MM.1S (cell line): ENCODE data around the gene CCT5.

Source experiments
- DNase-seq: peaks from one replicate; pipeline ENCODE4 v3.0.0-alpha.2; 2015
- H2AFZ ChIP-seq: fragments of 300-600 bp; sonication (generic); 2 replicates; pipeline ENCODE4 v1.6.0; 2016; ENCODE audit warnings: antibody characterized with exemption, low read length
- H3F3A ChIP-seq: fragments of 300-600 bp; sonication (generic); 2 replicates; pipeline ENCODE4 v1.6.1; 2016; ENCODE audit warnings: mild to moderate bottlenecking, antibody characterized with exemption, low read length, moderate library complexity, mixed read lengths; ENCODE audit not compliant: insufficient read depth
- H3K27ac ChIP-seq: fragments of 300-600 bp; sonication (generic); 2 replicates; pipeline ENCODE4 v1.5.1; 2016; ENCODE audit warnings: mild to moderate bottlenecking, low read length
- H3K27me3 ChIP-seq: fragments of 300-600 bp; sonication (generic); replicated peaks from 2 replicates; pipeline ENCODE4 v1.6.0; 2016; ENCODE audit warnings: low read length; ENCODE audit not compliant: insufficient read depth
- H3K36me3 ChIP-seq: fragments of 300-600 bp; sonication (generic); replicated peaks from 2 replicates; pipeline ENCODE4 v1.6.1; 2016; ENCODE audit warnings: mild to moderate bottlenecking, low read length, mixed read lengths; ENCODE audit not compliant: insufficient read depth
- H3K4me1 ChIP-seq: fragments of 300-600 bp; sonication (generic); 2 replicates; pipeline ENCODE4 v1.6.1; 2016; ENCODE audit warnings: low read length, mixed read lengths
- H3K4me2 ChIP-seq: fragments of 300-600 bp; sonication (generic); 2 replicates; pipeline ENCODE4 v1.6.0; 2016; ENCODE audit warnings: low read depth, low read length
- H3K4me3 ChIP-seq: fragments of 300-600 bp; sonication (generic); 2 replicates; pipeline ENCODE4 v1.5.1; 2016; ENCODE audit warnings: low read length, mixed read lengths
- H3K79me2 ChIP-seq: fragments of 300-600 bp; sonication (generic); 2 replicates; pipeline ENCODE4 v1.6.1; 2016; ENCODE audit warnings: mixed run types, low read length, mixed read lengths
- H3K9ac ChIP-seq: fragments of 300-600 bp; sonication (generic); 2 replicates; pipeline ENCODE4 v1.6.1; 2016; ENCODE audit warnings: low read length, mixed read lengths
- H3K9me2 ChIP-seq: fragments of 300-600 bp; sonication (generic); replicated peaks from 2 replicates; pipeline ENCODE4 v1.6.1; 2016; ENCODE audit warnings: mild to moderate bottlenecking, low read length, mixed read lengths; ENCODE audit not compliant: insufficient read depth
- H3K9me3 ChIP-seq: fragments of 300-600 bp; sonication (generic); replicated peaks from 2 replicates; pipeline ENCODE4 v1.6.1; 2016; ENCODE audit warnings: mild to moderate bottlenecking, low read length, mixed read lengths; ENCODE audit not compliant: insufficient read depth
- H4K20me1 ChIP-seq: fragments of 300-600 bp; sonication (generic); 2 replicates; pipeline ENCODE4 v1.6.1; 2016; ENCODE audit warnings: mild to moderate bottlenecking, low read length, moderate library complexity, mixed read lengths; ENCODE audit not compliant: insufficient read depth
- EZH2 ChIP-seq: fragments of 300-600 bp; sonication (generic); optimal IDR thresholded peaks from 2 replicates; pipeline ENCODE3; 2017; ENCODE audit warnings: low read depth, mild to moderate bottlenecking, antibody characterized with exemption, low read length, mixed read lengths
- EZH2phosphoT487 ChIP-seq: fragments of 300-600 bp; sonication (generic); IDR thresholded peaks from 2 replicates; pipeline ENCODE4 v1.6.1; 2018; ENCODE audit warnings: antibody characterized with exemption, low read length
- TF ChIP-seq, protein P1 (sequence below): fragments of 300-600 bp; sonication (generic); IDR thresholded peaks from 2 replicates; pipeline ENCODE4 v1.5.1; 2016; ENCODE audit warnings: antibody characterized with exemption, low read length, mixed read lengths

Gene CCT5

DNA sequence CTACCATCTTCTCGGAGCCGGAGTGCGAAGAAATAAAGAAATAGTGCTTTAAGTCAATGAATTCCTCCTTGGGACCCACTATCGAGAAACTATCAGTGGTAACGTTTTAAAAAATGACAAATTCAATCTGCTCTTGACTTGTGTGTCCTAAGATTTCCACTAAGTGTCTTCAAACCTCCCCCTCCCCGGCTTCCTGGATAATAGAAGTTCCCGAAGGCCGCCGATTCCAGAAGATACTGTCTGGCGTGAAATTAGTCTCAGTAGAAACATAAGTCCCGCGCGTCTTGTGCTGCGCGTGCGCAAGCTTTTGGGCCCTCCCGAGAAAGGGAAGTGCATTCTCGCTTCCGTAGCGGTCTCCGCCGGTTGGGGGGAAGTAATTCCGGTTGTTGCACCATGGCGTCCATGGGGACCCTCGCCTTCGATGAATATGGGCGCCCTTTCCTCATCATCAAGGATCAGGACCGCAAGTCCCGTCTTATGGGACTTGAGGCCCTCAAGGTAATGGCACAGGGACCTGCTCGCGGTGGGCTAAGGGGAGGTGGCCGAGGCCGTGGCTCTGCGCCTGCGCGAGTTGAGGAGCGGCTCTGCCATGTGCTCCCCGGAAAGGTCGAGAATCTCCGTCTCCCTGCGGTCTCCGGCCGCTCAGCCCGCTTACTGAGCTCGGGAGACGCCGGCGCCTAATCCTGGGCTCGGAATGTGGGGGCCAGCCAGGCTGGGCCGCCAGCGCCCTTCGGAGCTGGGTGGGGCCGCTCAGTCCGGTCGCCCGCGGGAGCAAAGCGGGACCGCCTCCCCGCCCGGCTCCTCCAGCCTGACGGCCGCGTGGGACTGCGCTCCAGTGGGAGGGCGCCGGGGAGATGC lies at the start of gene CCT5:
TSS of gene CCT5 (plus strand) at position 333 of the 858 bp plus-strand sequence. CDS start at position 394, 61 bp downstream.
- DNase-seq = peak; percentile 99
- Histone ChIP-seq H4K20me1 (peaks cover 25% of the 10 kb centered on the region), H3K9me2 (no peaks in the 10 kb centered on the region), H3K9ac (peak within 1 kb of the TSS; percentile 93), H3K27me3 (no peaks in the 10 kb centered on the region), H3K9me3 (no peaks in the 10 kb centered on the region), H3F3A (no peaks in the 10 kb centered on the region), H3K4me2 (peak within 1 kb of the TSS; percentile 90), H2AFZ (peak within 1 kb of the TSS; percentile 87), H3K36me3 (peaks cover 9% of the 10 kb centered on the region; the same call in 1 of the 2 replicates), H3K4me1 (peaks cover 13% of the 10 kb centered on the region), H3K4me3 (peak within 1 kb of the TSS; percentile 95), H3K79me2 (peaks cover 83% of the 10 kb centered on the region), H3K27ac (peak within 1 kb of the TSS; percentile 84)
- TF ChIP-seq EZH2 = no peak
- TF ChIP-seq, protein P1, sequence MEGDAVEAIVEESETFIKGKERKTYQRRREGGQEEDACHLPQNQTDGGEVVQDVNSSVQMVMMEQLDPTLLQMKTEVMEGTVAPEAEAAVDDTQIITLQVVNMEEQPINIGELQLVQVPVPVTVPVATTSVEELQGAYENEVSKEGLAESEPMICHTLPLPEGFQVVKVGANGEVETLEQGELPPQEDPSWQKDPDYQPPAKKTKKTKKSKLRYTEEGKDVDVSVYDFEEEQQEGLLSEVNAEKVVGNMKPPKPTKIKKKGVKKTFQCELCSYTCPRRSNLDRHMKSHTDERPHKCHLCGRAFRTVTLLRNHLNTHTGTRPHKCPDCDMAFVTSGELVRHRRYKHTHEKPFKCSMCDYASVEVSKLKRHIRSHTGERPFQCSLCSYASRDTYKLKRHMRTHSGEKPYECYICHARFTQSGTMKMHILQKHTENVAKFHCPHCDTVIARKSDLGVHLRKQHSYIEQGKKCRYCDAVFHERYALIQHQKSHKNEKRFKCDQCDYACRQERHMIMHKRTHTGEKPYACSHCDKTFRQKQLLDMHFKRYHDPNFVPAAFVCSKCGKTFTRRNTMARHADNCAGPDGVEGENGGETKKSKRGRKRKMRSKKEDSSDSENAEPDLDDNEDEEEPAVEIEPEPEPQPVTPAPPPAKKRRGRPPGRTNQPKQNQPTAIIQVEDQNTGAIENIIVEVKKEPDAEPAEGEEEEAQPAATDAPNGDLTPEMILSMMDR = no peak
- no peak for TF ChIP-seq EZH2phosphoT487

DNA sequence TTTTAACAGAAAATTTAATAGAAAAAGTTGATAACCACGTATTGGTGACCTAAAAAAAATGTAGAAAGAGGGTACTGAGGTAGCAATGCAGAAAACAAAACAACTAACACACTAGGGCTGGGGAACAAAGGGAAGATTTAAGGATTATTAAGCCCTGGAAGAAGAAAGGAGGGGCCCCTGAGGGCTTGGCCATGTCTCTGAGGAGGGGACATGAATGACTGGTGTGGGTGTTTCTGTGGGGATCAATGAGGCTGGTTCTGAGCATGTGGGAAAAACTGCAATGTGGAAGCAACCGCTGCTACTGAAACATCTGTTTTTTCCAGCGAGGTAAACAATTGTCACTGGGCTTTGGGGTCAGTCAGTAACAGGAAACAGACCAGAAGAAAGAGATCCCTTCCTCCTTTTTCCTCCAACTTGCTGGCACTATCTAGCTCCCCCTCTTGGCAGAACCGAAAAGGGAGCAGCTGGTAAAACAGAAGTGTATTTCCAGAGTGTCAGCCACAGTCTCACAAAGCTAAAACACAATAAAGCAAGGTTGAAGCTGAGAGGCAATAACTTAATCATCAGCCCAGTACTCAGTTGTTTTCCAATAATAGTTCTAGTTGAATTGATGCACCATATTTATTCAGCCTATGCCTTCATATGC lies 48.7 kb upstream of the CCT5 start:
- no peaks in the 10 kb centered on the region for H3F3A ChIP-seq
- H3K27ac ChIP-seq = no peak overlapping the region
- H3K27me3 ChIP-seq = no peaks in the 10 kb centered on the region
- H3K4me1 ChIP-seq = no peaks in the 10 kb centered on the region
- no peak overlapping the region for H3K4me2 ChIP-seq
- no peaks in the 10 kb centered on the region for H3K36me3 ChIP-seq
- TF ChIP-seq, protein P1 = peak; percentile 12; the same call in 1 of the 2 replicates
- no peak for TF ChIP-seq EZH2phosphoT487
- H3K9me2 ChIP-seq = no peaks in the 10 kb centered on the region
- no peaks in the 10 kb centered on the region for H3K9me3 ChIP-seq
- no peaks in the 10 kb centered on the region for H3K79me2 ChIP-seq
- DNase-seq = no peak
- H3K9ac ChIP-seq = no peak overlapping the region
- no peak overlapping the region for H2AFZ ChIP-seq
- H4K20me1 ChIP-seq = no peaks in the 10 kb centered on the region
- no peak overlapping the region for H3K4me3 ChIP-seq

DNA sequence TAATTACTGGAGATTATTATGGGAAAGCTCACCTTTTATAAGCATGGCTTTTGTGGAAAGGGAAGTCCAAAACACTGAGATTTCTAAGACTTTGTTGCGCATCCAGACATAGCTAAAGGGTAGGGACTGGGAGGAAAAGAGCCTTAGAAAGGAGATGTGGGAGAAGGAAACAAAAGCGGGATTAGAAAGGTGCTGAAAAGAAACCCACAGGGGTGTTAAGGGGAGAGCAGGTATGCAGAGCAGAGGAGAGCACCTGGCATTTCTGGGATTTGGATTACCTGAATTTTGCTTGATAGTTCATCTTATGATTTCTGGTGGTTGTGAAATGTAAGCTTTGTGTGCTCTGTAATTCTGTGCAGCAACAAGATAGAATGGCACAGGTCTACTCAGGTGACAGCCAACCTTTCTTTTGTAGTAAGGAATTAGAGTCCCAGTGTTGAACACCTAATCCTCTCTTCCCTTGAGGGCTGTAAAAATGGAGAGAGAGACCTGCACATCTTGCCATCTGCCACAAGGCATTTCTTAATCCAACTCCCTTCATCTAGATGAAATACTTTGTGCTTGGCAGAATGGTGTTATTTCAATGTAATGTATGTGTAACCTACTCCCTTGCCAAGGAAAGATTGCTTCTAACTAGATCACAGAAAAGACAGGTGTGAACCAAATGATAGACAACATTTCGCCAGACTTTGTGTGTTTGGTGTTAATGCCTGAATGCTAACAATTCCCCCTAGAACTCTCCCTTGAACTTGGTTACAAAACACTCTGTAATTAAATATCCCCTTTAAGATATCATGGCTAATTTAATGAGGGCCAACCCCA lies 47.8 kb upstream of the CCT5 start:
- Histone ChIP-seq H3F3A (no peaks in the 10 kb centered on the region), H3K79me2 (no peaks in the 10 kb centered on the region), H4K20me1 (no peaks in the 10 kb centered on the region), H2AFZ (no peak overlapping the region), H3K4me1 (no peaks in the 10 kb centered on the region), H3K27me3 (no peaks in the 10 kb centered on the region), H3K27ac (no peak overlapping the region), H3K4me3 (no peak overlapping the region), H3K9me2 (no peaks in the 10 kb centered on the region), H3K9ac (no peak overlapping the region), H3K36me3 (no peaks in the 10 kb centered on the region), H3K4me2 (no peak overlapping the region), H3K9me3 (no peaks in the 10 kb centered on the region)
- no peak for TF ChIP-seq EZH2phosphoT487
- TF ChIP-seq, protein P1 = no peak
- no peak for TF ChIP-seq EZH2
- no peak for DNase-seq
